ENCODE data around the gene FBXL7. TPM values are rescaled to one million over a fixed set of nuclear protein-coding genes. Genes with fewer than 3 reads are reported as not detected.

FBXL7 gene
- total RNA-seq, 1 donor from 2014 or later, result 12.3 TPM

DNA sequence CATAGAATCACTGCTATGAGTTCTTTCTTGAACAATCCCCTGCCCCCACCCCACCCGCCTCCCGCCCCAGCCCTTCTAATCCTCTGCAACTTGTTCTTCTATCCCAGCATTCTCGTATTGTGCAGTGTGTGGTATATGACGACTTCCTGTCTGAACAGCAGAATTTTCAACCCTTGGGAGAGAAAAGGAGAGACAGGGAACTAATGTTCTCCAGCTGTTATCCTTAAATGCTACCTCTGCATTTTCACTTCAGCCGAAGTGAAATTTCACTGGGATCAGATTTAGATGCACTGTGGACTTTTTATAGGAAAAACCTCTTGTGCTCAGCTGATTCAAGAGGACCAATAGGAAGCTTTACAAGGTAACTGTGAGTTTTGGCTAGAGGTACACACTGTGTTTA lies 2.2 kb downstream of the FBXL7 start:
- no peak for DNase-seq (ENCODE audit: low spot score)

DNA sequence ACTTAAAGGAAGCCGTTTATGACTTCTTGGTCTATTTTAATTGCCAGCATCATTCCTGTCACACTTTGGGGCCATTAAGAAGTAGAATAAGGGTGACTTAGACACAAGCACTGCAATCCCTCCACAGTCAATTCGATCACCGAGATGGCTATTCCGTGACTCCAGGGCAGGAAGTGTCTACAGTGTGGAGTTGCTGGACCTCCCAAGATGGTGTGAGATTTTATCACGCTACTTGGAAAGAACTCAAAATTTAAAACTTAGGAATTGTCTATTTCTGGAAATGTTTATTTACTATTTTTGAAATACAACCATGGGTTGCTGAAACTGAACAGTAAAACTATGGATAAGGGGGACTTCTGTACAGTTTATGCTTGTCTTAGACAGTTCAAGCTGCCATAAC lies 6.2 kb downstream of the FBXL7 start:
- DNase-seq (ENCODE audit: low spot score), result no peak

DNA sequence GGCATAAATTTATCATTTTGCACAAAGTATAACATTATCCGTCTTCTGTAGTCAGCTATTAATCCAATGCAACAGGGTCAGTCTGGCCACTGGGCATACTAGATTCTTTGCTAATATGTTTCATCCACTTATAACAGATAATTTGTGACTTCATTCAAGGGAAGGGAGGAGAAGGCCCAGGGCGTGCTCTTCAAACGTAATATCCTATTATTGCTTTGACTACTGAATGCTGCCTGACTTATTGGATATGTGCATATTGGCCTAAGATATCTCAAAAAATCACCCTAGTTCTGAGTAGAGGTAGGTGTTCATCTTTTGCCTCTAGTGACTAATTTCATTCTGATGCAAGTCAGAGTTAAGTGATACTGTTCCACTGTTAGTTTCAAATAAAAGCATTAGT lies 6.9 kb downstream of the FBXL7 start:
- no peak for DNase-seq (ENCODE audit: low spot score)

DNA sequence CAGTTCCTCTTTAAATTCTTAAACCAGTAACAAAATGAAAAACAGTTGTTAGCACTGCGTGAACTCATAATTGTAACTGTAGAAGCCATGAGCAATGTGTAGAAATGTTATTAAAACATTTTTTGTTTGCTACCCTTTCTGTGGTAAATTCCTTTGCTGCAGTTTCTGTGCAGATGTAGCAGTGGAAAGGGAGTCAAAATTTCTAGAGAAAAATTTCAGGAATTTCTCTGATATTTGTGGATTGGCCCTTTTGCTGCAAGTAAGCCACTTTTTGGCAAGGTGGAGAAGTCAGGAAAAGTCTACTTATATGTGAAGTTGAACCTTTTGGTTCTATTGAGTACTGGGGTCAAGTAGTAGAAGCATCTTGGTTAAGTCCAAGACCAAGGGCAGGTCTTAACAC lies 10.1 kb downstream of the FBXL7 start:
- no peak for DNase-seq (ENCODE audit: low spot score)

DNA sequence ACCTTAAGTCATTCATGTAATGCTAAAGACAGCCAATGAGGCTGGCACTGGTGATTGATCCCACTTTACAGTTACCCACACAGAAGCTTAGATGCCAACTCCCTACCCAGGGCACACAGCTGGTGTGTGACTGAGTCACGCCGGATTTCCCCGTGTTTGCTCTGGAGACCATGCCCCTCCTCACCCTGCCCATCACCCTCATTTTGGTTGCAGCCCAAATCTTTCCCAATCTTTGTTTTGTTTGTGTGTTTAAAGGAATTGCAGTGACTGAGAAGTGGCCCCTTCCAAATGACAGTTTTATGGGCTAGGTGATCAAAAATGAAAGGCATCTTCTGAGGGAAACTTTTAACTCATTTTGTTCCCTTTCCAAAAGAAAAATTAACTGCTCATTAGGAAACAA lies 10.9 kb downstream of the FBXL7 start:
- DNase-seq (ENCODE audit: low spot score), result no peak

DNA sequence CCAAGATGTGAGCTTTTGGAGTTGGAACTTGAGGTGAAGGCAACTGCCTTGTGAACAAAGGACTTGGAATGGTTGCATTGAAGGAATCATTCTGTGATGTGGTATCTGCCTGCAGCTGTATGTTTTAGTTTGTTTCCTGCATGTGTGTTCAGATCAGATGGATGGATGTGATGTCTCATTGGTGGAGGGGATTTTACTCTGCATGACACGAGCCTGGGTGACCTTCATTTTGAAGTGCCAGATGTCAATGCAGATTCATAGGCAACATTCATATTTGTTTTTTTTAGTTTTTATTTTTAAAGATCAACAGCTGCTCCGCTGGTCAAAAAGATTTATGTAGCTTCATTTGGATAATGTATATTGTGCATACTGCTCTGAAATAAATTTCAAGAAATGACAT lies 13.5 kb downstream of the FBXL7 start:
- no peak for DNase-seq (ENCODE audit: low spot score)

DNA sequence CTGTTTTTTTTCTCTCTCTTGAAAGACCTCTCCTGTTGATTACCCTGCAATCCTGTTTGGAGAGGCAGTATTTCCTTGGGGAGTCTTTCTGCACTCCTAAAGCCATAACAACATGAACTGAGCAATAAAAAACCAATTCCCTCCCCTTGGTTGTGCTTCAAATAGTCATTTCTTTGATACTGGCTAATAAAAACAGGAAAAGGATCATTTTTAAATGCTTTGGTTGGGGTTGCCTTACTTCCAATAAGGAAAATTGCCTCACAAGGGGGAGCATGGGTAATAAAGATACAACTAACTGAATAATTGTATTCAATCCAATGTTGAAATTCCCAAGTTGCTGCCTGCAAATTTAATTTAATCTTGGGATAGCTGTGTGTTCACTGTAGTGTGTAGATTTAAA lies 13.9 kb downstream of the FBXL7 start:
- DNase-seq (ENCODE audit: low spot score), result no peak

DNA sequence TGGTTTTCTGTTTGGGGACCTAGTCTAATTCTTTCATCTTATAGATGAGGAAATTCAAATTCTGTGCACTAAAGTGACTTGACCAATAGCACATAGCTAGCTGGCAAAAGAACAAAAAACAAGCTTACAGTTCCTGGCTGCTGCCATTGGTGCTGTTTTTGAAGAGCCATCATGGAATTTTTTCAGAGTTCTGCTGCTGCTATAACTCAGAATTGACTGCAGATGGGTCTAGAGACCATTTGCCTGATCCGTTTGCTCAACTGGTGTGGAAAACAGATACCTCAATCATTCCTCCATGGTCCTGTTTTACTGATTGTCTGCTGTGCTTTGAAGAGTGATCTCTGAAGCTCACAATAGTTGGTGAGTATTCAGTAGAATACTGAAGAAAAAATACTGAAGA lies 15.2 kb downstream of the FBXL7 start:
- DNase-seq (ENCODE audit: low spot score), result no peak

DNA sequence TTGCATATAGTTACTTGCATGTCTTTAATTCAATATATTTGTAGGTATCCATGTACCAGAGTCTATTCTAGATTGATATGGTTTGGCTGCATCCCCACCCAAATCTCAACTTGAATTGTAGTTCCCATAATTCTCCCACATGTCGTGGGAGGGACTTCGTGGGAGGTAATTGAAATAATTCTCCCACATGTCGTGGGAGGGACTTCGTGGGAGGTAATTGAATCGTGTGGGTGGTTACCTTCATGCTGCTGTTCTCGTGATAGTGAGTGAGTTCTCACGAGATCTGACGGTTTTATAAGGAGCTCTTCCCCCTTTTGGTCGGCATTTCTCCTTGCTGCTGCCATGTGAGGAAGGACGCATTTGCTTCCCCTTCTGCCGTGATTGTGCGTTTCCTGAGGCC lies 16.5 kb downstream of the FBXL7 start:
- no peak for DNase-seq (ENCODE audit: low spot score)

DNA sequence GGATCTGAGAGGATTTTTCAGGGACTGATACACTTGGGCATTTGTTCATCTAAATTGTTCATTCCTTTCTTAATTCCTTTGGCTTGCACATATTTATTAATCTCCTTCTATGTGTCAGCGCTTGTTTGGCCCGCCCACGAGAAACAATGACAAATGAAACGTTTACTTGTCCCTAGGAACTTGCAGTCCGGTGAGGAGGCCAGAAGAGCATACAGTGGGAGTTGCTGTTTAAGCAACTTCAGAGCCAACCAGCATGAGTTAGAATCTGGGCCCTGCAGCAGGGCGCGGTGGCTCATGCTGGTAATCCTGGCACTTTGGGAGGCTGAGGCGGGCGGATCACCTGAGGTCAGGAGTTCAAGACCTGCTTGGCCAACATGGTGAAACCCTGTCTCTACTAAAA lies 18.8 kb downstream of the FBXL7 start:
- DNase-seq (ENCODE audit: low spot score), result no peak

DNA sequence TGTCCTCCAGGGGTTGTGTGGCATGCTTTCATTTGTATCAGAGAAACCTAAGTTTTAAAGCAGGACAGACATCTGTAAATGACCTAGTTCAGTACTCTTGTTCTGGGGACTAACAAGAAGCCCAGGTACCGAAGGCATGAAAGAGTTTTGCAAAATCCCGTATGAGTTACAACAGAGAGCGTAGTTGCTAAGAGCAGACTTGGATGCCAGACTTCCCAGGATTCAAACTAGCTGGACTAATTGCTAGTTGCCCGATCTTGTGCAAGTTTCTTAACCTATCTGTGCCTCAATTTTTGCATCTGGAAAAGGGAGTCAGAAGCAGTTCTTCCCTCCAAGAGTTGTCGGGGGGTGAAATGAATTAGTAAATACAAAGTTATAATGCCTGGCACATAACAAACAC lies 20.9 kb downstream of the FBXL7 start:
- no peak for DNase-seq (ENCODE audit: low spot score)

DNA sequence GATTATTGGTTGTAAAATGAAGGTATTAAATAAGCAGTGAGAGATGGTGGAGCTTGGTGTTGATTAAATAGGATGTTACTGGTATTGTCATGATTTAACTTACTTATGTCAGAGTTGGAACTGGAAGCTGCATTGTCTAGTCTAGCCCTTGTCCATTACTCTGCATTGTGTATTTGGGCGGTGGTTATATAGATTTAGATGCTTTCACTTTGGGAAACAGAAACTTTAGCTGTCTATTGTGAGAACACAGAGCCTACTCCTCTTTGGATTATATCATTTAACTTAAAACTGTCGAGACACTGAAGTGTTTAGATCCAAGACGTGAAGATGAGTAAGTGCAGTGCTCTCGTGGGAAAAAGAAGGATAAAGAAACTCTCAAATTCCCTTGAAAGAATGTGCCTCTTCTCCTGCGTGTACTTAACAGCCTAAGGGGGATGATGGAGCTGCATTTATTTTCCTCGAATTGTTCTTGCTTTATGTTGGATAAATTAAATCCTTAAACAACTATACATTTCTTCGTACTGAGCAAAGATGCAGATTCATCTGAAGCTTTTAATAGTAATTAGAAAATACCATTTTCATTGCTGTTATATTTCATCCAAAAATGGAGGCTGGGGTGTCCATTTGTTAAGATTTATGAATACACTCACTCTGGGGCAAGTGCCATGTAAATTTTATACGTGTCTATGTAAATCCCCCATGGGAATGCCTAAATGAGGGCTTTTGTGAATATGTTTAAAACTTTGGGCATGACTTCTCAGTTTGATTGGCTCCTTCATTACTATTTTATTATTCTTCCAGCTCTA lies 21.6 kb downstream of the FBXL7 start:
- DNase-seq (ENCODE audit: low spot score), result no peak

DNA sequence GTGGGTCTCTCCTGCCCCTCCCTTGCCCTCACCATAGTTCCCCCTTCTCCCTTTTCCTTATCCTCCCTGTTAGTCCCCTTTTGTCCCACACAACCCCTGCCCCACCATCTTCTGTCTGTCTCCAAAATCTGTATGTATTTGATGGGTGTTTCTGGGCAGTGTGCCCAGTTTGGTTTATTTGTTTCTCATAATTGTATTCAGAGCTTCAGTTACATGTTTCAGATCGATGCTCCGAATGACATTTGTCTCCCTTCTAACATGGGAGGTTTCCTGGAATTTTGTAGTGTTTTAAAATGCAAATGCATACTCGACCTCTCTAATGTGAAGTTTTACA lies 22.2 kb downstream of the FBXL7 start:
- DNase-seq (ENCODE audit: low spot score), result no peak

DNA sequence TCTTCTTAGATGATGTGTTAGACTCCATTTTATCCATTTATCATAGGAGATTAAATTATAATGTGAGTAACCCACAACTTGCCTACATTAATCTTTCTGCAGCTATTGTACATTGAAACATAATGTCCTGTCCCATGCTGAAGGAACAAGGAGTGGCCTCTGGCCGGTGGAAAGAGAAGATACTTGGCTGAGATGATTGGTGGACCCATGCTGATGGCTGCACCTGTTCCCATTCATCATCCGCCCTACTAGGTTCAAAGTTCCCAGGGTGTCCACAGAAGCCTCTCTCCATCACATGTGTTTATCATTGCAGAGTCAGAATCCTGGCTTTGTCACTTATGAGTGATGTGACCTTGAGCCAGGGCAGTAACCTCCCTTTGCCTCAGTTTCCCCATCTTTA lies 24.7 kb downstream of the FBXL7 start:
- no peak for DNase-seq (ENCODE audit: low spot score)

DNA sequence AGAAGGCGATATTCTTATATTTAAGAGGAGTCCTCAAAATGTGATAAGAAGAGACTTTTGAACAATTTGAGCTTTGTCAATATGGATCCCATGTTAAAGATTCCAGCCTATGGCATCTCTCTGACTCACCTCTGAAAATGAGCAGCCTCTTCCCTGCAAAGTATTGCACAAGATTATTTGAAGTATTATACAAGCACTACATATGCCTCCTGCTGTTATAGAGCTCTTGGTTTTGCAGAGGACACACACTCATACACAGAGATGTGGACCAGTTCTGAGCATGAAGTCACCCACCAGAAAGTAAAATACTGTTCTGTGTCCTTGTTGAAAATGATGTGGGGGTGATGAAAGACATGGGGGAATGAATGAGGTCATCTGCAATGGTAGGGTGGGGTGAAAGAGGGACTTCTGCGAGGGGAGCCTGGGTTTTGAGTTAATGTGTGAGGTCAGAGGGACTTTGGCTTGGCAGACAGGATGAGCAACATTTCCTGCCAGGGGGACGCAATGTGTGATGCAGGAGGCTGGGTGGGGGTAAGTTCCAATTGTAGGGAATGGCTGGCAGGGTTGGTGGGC lies 25.8 kb downstream of the FBXL7 start:
- no peak for DNase-seq (ENCODE audit: low spot score)

DNA sequence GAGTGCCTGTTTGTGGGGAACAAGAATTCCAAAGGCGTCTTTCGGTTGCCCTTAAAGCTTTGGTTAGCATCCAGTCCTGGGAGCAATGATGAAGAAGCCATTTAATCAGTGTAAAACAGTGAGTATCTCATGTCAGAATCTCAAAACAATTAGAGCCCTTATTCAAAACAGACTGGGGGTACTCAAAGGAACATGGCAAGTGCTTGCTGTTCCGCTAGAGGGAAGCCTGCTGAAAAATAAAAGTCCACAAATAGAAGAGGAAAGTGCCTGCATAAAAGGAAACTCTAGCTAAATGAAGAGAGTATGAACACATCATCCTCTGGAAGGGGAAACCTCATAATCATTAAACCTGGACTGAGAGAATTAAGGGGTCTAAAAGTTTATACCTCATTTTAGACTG lies 26.4 kb downstream of the FBXL7 start:
- DNase-seq (ENCODE audit: low spot score), result no peak

DNA sequence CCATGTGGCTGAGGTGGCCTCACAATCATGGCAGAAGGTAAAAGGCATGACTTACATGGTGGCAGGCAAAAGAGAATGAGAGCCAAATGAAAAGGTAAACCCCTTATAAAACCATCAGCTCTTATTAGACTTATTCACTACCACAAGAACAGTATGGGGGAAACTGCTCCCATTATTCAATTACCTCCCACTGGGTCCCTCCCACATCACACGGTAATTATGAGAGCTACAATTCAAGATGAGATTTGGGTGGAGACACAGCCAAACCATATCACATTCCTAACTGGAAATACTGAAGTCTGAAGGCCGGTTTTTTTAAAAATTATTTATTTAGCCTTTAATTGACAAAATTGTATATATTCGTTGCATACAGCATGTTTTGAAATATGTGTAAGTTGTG lies 28.5 kb downstream of the FBXL7 start:
- no peak for DNase-seq (ENCODE audit: low spot score)

DNA sequence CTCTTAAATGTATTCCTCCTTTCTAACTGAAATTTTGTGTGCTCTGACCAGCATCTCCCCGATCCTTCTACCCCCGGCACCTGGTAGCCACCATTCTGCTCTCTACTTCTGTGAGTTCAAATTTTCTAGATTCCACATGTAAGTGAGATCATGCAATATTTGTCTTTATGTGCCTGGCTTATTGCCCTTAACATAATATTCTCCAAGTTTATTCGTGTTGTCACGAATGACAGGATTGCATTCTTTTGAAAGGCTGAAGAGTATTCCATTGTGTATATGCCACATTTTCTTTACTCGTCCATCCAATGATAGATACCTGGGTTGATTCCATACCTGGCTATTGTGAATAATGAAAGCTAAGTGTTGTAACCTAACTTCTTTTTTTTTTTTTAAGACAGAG lies 29.0 kb downstream of the FBXL7 start:
- no peak for DNase-seq (ENCODE audit: low spot score)

DNA sequence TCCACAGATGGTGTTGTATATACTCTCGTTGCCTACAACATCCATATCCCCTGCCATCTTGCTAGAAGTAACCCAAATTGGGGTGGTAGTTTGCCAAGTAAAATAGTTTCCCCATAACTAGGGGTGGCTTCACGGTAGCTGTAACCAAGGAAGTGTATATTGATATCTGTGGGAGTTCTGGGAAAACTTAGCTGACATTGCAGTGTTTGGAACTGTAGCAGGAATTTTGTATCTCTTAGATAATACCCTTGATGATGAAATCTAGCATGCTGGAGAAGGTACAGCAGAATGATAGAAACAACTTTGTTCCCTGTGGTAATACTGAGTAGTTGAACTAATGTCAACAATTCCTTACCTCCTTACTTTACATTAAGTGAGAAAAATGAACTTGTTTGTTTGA lies 29.8 kb downstream of the FBXL7 start:
- DNase-seq (ENCODE audit: low spot score), result no peak

DNA sequence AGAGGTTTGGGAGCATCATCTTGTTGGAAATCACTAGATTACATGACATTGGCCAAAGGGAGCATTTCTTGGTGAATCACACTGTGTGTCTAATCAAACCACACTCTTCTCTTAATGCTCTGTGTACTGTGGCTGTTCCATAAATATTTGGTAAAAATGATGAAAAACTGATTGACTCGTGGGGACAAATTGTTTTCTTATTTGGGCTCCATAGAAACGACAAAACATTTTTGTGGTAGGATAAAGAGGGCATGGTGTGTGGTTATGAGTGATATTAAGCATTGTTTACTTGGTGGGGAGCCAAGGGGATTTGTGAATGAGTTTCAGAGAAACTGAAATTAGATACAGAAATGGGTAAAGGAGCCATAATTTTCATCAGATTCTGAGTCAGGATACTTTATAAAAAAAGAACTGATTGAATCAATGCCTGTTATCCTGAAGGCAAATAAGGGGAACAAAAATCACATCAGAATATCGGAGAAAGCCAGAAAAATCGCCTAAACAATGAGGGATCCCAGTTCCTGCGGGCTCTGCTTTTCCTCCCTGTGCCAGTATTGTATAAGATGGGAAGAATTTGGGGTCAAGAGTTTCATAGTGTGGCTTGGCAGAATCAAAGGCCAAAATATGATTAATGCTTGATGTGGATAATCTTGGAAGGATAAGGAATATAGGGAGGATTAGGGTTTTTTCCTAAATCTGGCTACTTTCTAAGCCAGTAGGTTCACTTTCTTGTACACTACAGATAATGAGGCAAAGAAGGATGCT lies 33.3 kb downstream of the FBXL7 start:
- DNase-seq (ENCODE audit: low spot score), result no peak

DNA sequence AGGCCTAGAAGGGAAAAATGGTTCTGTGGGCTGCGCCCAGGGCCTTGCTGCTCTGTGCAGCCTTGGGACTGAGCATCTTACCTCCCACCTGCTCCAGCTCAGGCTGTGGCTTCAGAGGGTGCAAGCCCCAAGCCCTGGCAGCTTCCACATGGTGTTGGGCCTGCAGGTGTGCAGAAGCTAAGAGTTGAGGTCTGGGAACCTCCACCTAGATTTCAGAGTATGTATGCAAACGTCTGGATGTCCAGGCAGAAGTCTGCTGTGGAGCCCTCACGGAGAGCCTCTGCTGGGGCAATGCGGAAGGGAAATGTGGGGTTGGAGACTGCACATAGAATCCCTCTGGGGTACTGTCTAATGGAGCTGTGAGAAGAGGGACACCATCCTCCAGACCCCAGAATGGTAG lies 36.0 kb downstream of the FBXL7 start:
- DNase-seq (ENCODE audit: low spot score), result no peak

DNA sequence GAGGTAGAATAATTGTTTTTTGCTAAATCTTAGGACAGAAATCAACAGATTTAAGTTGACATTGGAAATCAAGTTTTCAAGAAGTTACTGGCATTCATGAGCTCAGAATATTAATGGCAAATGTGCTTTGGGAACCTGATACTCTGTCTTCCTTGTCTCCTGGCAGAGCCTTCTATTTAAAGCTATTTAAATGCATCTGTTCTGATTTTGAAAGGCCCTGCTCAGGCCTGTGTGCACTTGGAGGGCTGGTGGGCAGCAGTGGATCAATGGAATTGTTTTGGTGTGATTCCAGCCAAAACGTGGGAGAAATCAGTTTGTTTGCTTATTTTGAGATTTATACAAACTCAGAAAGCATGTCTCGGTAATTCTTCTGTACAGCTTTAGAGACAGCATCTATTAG lies 38.5 kb downstream of the FBXL7 start:
- DNase-seq (ENCODE audit: low spot score), result no peak

DNA sequence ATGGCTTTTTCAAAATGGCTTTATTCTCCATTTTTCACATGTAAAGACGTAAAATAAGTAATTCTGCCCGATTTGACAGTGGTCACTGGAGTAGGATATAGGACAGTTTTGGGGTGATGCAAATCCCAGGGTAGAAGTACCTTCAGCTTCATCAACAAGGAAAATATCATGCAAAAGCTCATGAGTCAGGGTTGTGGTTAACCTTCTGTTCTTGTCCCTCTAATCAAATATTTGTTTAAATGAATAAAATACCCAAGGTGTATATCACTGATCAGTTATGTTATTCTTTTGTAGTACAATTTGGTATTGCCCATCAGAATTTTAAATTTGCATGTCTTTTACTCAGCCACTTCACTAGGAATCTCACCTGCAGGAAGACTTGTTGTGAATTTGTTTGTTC lies 40.0 kb downstream of the FBXL7 start:
- no peak for DNase-seq (ENCODE audit: low spot score)

Measured in ureter (tissue), 1 donor.